A549 (cell line): ENCODE results near the gene NEDD8. TPM values are rescaled to one million over a fixed set of nuclear protein-coding genes. Genes with fewer than 3 reads are reported as not detected.

Experiments
- ATAC-seq, 2 experiments: fragments of 200-7000 bp in 1 of 2; fragments of >200 bp in 1 of 2; cut with Nextera tagmentation in 1 of 2; cut with Tn5 transposase in 1 of 2; 3 replicates each; pipeline versions ENCODE4 v1.8.0 to v1.9.1; 2018 to 2020; ENCODE audit warnings: mild to moderate bottlenecking in 1 of 2, moderate library complexity in 1 of 2
- CTCF ChIA-PET: fragments of 300-600 bp; sonication (Branson Sonifier 250); formaldehyde crosslinking; extraction: SDS; loops from one replicate; lab custom pipeline; 2021; ENCODE audit warnings: antibody characterized with exemption, inconsistent platforms; lab: Yijun Ruan, JAX
- POLR2A ChIA-PET: fragments of 350-600 bp; formaldehyde crosslinking; extraction: SDS; loops from one replicate; lab custom pipeline; 2021; ENCODE audit warnings: antibody characterized with exemption, inconsistent platforms; lab: Yijun Ruan, JAX
- DNase-seq, 2 experiments: peaks; one replicate each; pipeline versions ENCODE4 v3.0.0 to v3.0.0-alpha.2; 2011 to 2016; ENCODE audit warnings: low read depth in 1 of 2, low spot score in 1 of 2
- FAIRE-seq: peaks from 2 replicates; lab custom pipeline; 2011; peaks lifted over from hg19 to GRCh38; lab: Jason Lieb, UNC
- H3K27ac ChIP-seq, 2 experiments: fragments of >200 bp; sonication (Bioruptor Twin); formaldehyde crosslinking; 3 replicates each; pipeline ENCODE4 v1.5.1; 2016 to 2017
- H3K4me1 ChIP-seq: fragments of >200 bp; sonication (Bioruptor Twin); formaldehyde crosslinking; 3 replicates; pipeline ENCODE4 v1.6.1; 2016
- H3K4me2 ChIP-seq: fragments of >200 bp; sonication (Bioruptor Twin); formaldehyde crosslinking; 3 replicates; pipeline ENCODE4 v1.6.1; 2016
- H3K4me3 ChIP-seq: fragments of >200 bp; sonication (Bioruptor Twin); formaldehyde crosslinking; 3 replicates; pipeline ENCODE4 v1.5.1; 2016
- H3K9me3 ChIP-seq: fragments of >200 bp; sonication (Bioruptor Twin); formaldehyde crosslinking; 3 replicates; pipeline ENCODE4 v1.6.1; 2016
- ATOH8 ChIP-seq: fragments of 250-450 bp; sonication (Bioruptor Pico); IDR thresholded peaks from 2 replicates; pipeline ENCODE4 v1.5.0; 2020; ENCODE audit warnings: low read depth, mild to moderate bottlenecking, moderate library complexity
- CBX2 ChIP-seq: fragments of 200-600 bp; sonication (generic); IDR thresholded peaks from 2 replicates; pipeline ENCODE4 v1.6.1; 2016; ENCODE audit warnings: low read depth, mild to moderate bottlenecking, borderline replicate concordance
- CEBPB ChIP-seq, 2 experiments: fragments of >200 bp in 1 of 2; sonication (Bioruptor Twin) in 1 of 2; formaldehyde crosslinking in 1 of 2; IDR thresholded peaks; 2 replicates each; pipeline ENCODE4 v1.6.1; 2012 to 2016
- CHD4 ChIP-seq: fragments of 200-600 bp; sonication (generic); IDR thresholded peaks from 2 replicates; pipeline ENCODE4 v1.6.1; 2016; ENCODE audit warnings: antibody characterized with exemption, mild to moderate bottlenecking, borderline replicate concordance
- EHF ChIP-seq: fragments of 250-450 bp; sonication (Bioruptor Pico); IDR thresholded peaks from 2 replicates; pipeline ENCODE4 v1.5.0; 2020; ENCODE audit warnings: mild to moderate bottlenecking
- ELK1 ChIP-seq: fragments of 150-350 bp; IDR thresholded peaks from 2 replicates; pipeline ENCODE4 v1.6.1; 2014; ENCODE audit warnings: low read depth, mild to moderate bottlenecking, low read length
- ESRRA ChIP-seq: fragments of 150-350 bp; IDR thresholded peaks from 2 replicates; pipeline ENCODE4 v1.6.1; 2014; ENCODE audit warnings: mild to moderate bottlenecking, low read length, borderline replicate concordance
- HDAC2 ChIP-seq: fragments of 200-600 bp; sonication (generic); IDR thresholded peaks from 2 replicates; pipeline ENCODE4 v1.6.1; 2016
- HES2 ChIP-seq: fragments of >200 bp; sonication (Bioruptor Twin); formaldehyde crosslinking; IDR thresholded peaks from 2 replicates; pipeline ENCODE4 v1.6.1; 2016
- HMGXB4 ChIP-seq: fragments of 250-450 bp; sonication (Bioruptor Pico); IDR thresholded peaks from 2 replicates; pipeline ENCODE4 v1.5.0; 2021; ENCODE audit warnings: mild to moderate bottlenecking, moderate library complexity, borderline replicate concordance
- HOXA7 ChIP-seq: fragments of 250-450 bp; sonication (Bioruptor Pico); IDR thresholded peaks from 2 replicates; pipeline ENCODE4 v1.5.0; 2020; ENCODE audit warnings: mild to moderate bottlenecking, moderate library complexity
- HOXB5 ChIP-seq: fragments of 250-450 bp; sonication (Bioruptor Pico); IDR thresholded peaks from 2 replicates; pipeline ENCODE4 v1.5.0; 2020; ENCODE audit warnings: mild to moderate bottlenecking, moderate library complexity
- KDM1A ChIP-seq: fragments of 200-600 bp; sonication (generic); IDR thresholded peaks from 2 replicates; pipeline ENCODE4 v1.6.1; 2016; ENCODE audit warnings: low read depth, mild to moderate bottlenecking
- MYC ChIP-seq: IDR thresholded peaks from 2 replicates; pipeline ENCODE4 v1.6.1; 2012; ENCODE audit warnings: mild to moderate bottlenecking, inconsistent platforms, low read length, improper control_type of control experiment, borderline replicate concordance
- NR3C1 ChIP-seq: fragments of >200 bp; sonication (Bioruptor Twin); formaldehyde crosslinking; IDR thresholded peaks from 3 replicates; pipeline ENCODE4 v1.6.1; 2017
- PBX3 ChIP-seq: IDR thresholded peaks from 2 replicates; pipeline ENCODE4 v1.6.1; 2012
- PHF8 ChIP-seq: fragments of 200-600 bp; sonication (generic); IDR thresholded peaks from 2 replicates; pipeline ENCODE4 v1.6.1; 2016; ENCODE audit warnings: low read depth, mild to moderate bottlenecking, antibody characterized with exemption, moderate library complexity, borderline replicate concordance
- RCOR1 ChIP-seq: fragments of 150-350 bp; IDR thresholded peaks from 2 replicates; pipeline ENCODE4 v1.6.1; 2014; ENCODE audit warnings: antibody characterized with exemption, low read length, low read depth
- RFX5 ChIP-seq: fragments of 450-650 bp; IDR thresholded peaks from 2 replicates; pipeline ENCODE4 v1.7.1; 2014; ENCODE audit warnings: antibody characterized with exemption, mild to moderate bottlenecking, moderate library complexity
- SREBF2 ChIP-seq: fragments of 450-650 bp; IDR thresholded peaks from 2 replicates; pipeline ENCODE4 v1.6.1; 2014; ENCODE audit warnings: mild to moderate bottlenecking, moderate library complexity
- USF2 ChIP-seq: fragments of 450-650 bp; IDR thresholded peaks from 2 replicates; pipeline ENCODE4 v1.6.1; 2014; ENCODE audit warnings: antibody characterized with exemption
- WGBS: methylation state at CpG from one replicate; pipeline ENCODE4 v1.1.6; 2017; ENCODE audit errors: missing lambda C conversion rate; 5-methylcytosine and 5-hydroxymethylcytosine counted together
- polyA plus RNA-seq, 4 experiments: library from polyadenylated mRNA; depleted of rRNA in 3 of 4; stranded (reverse); fragments of >200 nt; fragmentation: RNase III in 1 of 4; extraction: RNeasy Plus Mini Kit Qiagen cat#74134 plus additional on column Dnase treatment in 1 of 4; gene quantifications; 2 replicates in 3 of 4; 3 replicates in 1 of 4; pipeline ENCODE4 v1.2.3, GENCODE V29; 2011 to 2017

Gene NEDD8
- polyA plus RNA-seq, 2 of the 4 experiments (the other 2 are of a cell fraction), result 433 to 589 TPM

GRCh38 chr14:24179294-24179960 lies 52.7 kb downstream of the NEDD8 start:
- H3K4me3 ChIP-seq, result no peak overlapping the region
- 96% methylated on average over 12 of the region's 14 CpGs for WGBS
- ChIA-PET POLR2A (interaction anchor here (1.7 to 1.9 kb wide), 2 partner anchors 9 to 18 kb away, joined by 5 to 9 read pairs; partner anchors contain the start of genes IPO4 and IRF9), CTCF (interaction anchor here (1.1 to 8.0 kb wide), 3 partner anchors 8 to 19 kb away, joined by 4 to 64 read pairs (median 4); partner anchors contain the start of gene IRF9)
- ATAC-seq (peak in 1 of 2 experiments; percentile 1; a peak in 1 of 6 replicates), FAIRE-seq (no peak), DNase-seq (no peak)
- H3K9me3 ChIP-seq, result no peaks in the 10 kb centered on the region
- H3K27ac ChIP-seq, result no peak overlapping the region
- TF ChIP-seq HDAC2, result no peak
- TF ChIP-seq SREBF2, result no peak
- no peak for TF ChIP-seq KDM1A
- TF ChIP-seq RFX5, result no peak
- TF ChIP-seq ELK1, result no peak
- no peak for TF ChIP-seq USF2
- no peak for TF ChIP-seq CEBPB (IDR thresholded peaks at IDR 0.05)
- TF ChIP-seq HES2, result no peak
- no peak for TF ChIP-seq CHD4
- no peak for TF ChIP-seq MYC
- TF ChIP-seq ATOH8 (CRISPR knock-in tag), result no peak
- TF ChIP-seq HMGXB4 (CRISPR knock-in tag), result no peak
- no peak for TF ChIP-seq HOXA7 (CRISPR knock-in tag)
- TF ChIP-seq NR3C1, result no peak
- no peak for TF ChIP-seq PBX3
- H3K4me1 ChIP-seq, result no peaks in the 10 kb centered on the region
- no peak overlapping the region for H3K4me2 ChIP-seq

GRCh38 chr14:24178399-24179178 lies 53.6 kb downstream of the NEDD8 start:
- CTCF ChIA-PET, result interaction anchor here (1.1 to 8.0 kb wide), 3 partner anchors 8 to 18 kb away, joined by 4 to 64 read pairs (median 4); partner anchors contain the start of gene IRF9
- no peak overlapping the region for H3K4me2 ChIP-seq
- no peak overlapping the region for H3K4me3 ChIP-seq
- POLR2A ChIA-PET, result interaction anchor here (1.7 to 1.9 kb wide), 2 partner anchors 10 to 18 kb away, joined by 5 to 9 read pairs; partner anchors contain the start of genes IPO4 and IRF9
- DNase-seq, result no peak
- H3K9me3 ChIP-seq, result no peaks in the 10 kb centered on the region
- TF ChIP-seq CBX2, result no peak
- TF ChIP-seq PHF8, result no peak
- no peak for TF ChIP-seq HOXB5 (CRISPR knock-in tag)
- no peak for TF ChIP-seq RCOR1
- no peak for TF ChIP-seq EHF (CRISPR knock-in tag)
- no peak for TF ChIP-seq CHD4
- no peak for TF ChIP-seq ESRRA
- no peak for TF ChIP-seq ELK1
- TF ChIP-seq, all 56 proteins: peak for 0
- 88% methylated on average over 12 of the region's 12 CpGs for WGBS
- no peak overlapping the region for H3K27ac ChIP-seq
- ATAC-seq (no peak), FAIRE-seq (no peak)
- H3K4me1 ChIP-seq, result no peaks in the 10 kb centered on the region
